K562 (cell line): ENCODE results near the gene DDX41. TPM values are rescaled to one million over a fixed set of nuclear protein-coding genes. Genes with fewer than 3 reads are reported as not detected.

Experiments used
- ATF7 ChIP-seq: fragments of 450-650 bp; IDR thresholded peaks from 2 replicates; pipeline ENCODE4 v1.7.1; 2014; ENCODE audit warnings: mild to moderate bottlenecking, moderate library complexity
- CBX8 ChIP-seq: fragments of 200-600 bp; sonication (generic); IDR thresholded peaks from 2 replicates; pipeline ENCODE4 v1.6.1; 2012; ENCODE audit warnings: borderline replicate concordance, mixed run types, low read depth, mild to moderate bottlenecking, moderate library complexity, mixed read lengths, low read length, control low read depth, inconsistent platforms; ENCODE audit not compliant: poor library complexity, severe bottlenecking; ENCODE audit errors: extremely low read depth
- CEBPG ChIP-seq, 3 experiments: fragments of 200-800 bp in 1 of 3; sonication (Bioruptor generic) in 1 of 3; sonication (generic) in 1 of 3; formaldehyde crosslinking in 1 of 3; IDR thresholded peaks in 2 of 3; conservative IDR thresholded peaks in 1 of 3; 2 replicates each; pipeline versions ENCODE4 v1.6.1 to v1.8.0; 2016 to 2022; ENCODE audit warnings: missing compliant biosample characterization in 2 of 3, missing genetic modification characterization in 2 of 3, mild to moderate bottlenecking in 1 of 3, missing genetic modification reagents in 1 of 3
- CUX1 ChIP-seq: fragments of 200-800 bp; sonication (Bioruptor generic); IDR thresholded peaks from 2 replicates; pipeline ENCODE4 v1.6.1; 2016; ENCODE audit warnings: missing genetic modification characterization, missing compliant biosample characterization
- ELF2 ChIP-seq: fragments of 250-450 bp; sonication (Bioruptor Pico); IDR thresholded peaks from 2 replicates; pipeline ENCODE4 v1.5.0; 2021; ENCODE audit warnings: mild to moderate bottlenecking
- FOXA1 ChIP-seq: fragments of 450-650 bp; IDR thresholded peaks from 2 replicates; pipeline ENCODE4 v1.6.1; 2016; ENCODE audit warnings: mild to moderate bottlenecking, borderline replicate concordance
- FOXK2 ChIP-seq, 2 experiments: fragments of 450-650 bp; IDR thresholded peaks in 1 of 2; conservative IDR thresholded peaks in 1 of 2; 2 replicates each; pipeline ENCODE4 v1.6.1; 2016; ENCODE audit warnings: low read depth in 2 of 2, mild to moderate bottlenecking in 1 of 2
- ILF3 ChIP-seq: fragments of 450-650 bp; IDR thresholded peaks from 2 replicates; pipeline ENCODE4 v1.6.1; 2018; ENCODE audit warnings: antibody characterized with exemption, mild to moderate bottlenecking, moderate library complexity, borderline replicate concordance
- MBD2 ChIP-seq: sonication (generic); IDR thresholded peaks from 2 replicates; pipeline ENCODE4 v1.6.1; 2016; ENCODE audit warnings: low read depth, borderline replicate concordance
- MEF2D ChIP-seq: conservative IDR thresholded peaks from 2 replicates; pipeline ENCODE4 v1.6.1; 2016; ENCODE audit warnings: low read depth, missing genetic modification characterization, missing compliant biosample characterization
- RBM17 ChIP-seq: fragments of 200-400 bp; formaldehyde crosslinking; IDR thresholded peaks from 2 replicates; pipeline ENCODE4 v1.6.1; 2017; ENCODE audit warnings: low read depth, mild to moderate bottlenecking, low read length, borderline replicate concordance
- RBM22 ChIP-seq: fragments of 200-400 bp; formaldehyde crosslinking; IDR thresholded peaks from 2 replicates; pipeline ENCODE4 v1.6.1; 2018; ENCODE audit warnings: low read length, low read depth; ENCODE audit not compliant: poor library complexity, severe bottlenecking
- SRSF9 ChIP-seq: fragments of 200-400 bp; formaldehyde crosslinking; IDR thresholded peaks from 2 replicates; pipeline ENCODE4 v1.6.1; 2017; ENCODE audit warnings: low read depth, low read length, borderline replicate concordance
- TEAD2 ChIP-seq: fragments of 450-650 bp; IDR thresholded peaks from 2 replicates; pipeline ENCODE4 v1.6.1; 2016; ENCODE audit warnings: missing genetic modification characterization, control low read depth, missing compliant biosample characterization
- ZC3H4 ChIP-seq: sonication (generic); formaldehyde crosslinking; IDR thresholded peaks from 2 replicates; pipeline ENCODE4 v1.9.0; 2021; ENCODE audit warnings: missing genetic modification reagents, borderline replicate concordance
- ZC3H8 ChIP-seq: fragments of 450-650 bp; IDR thresholded peaks from 2 replicates; pipeline ENCODE4 v1.6.1; 2017
- polyA plus RNA-seq, 8 experiments: library from polyadenylated mRNA; depleted of rRNA in 4 of 8; stranded (reverse) in 5 of 8; unstranded in 3 of 8; fragments of >200 nt; fragmentation: Nextera tagmentation in 2 of 8; fragmentation: Illumina TruSeq in 1 of 8; extraction: Ambion mirVana in 2 of 8; extraction: Trizol in 1 of 8; gene quantifications; 2 replicates each; pipeline versions ENCODE4 v1.2.1 to v1.2.3, GENCODE V29; 2011 to 2014; ENCODE audit warnings: inconsistent platforms in 1 of 8, missing spikeins in 1 of 8
- total RNA-seq, 7 experiments: library from RNA; depleted of rRNA in 6 of 7; stranded (reverse); fragments of >200 nt in 6 of 7; fragmentation: Illumina TruSeq in 2 of 7; extraction: Trizol in 2 of 7; gene quantifications; 2 replicates each; pipeline versions ENCODE4 v1.2.1 to v1.2.3, GENCODE V29; 2011 to 2021; ENCODE audit warnings: low replicate concordance in 1 of 7
- TF ChIP-seq, protein P1 (sequence below): fragments of 450-650 bp; IDR thresholded peaks from 2 replicates; pipeline ENCODE4 v1.6.1; 2018; ENCODE audit not compliant: partially characterized antibody

Gene DDX41
- total and polyA plus RNA-seq, 9 of the 15 experiments (the other 6 are each of a cell fraction or from before 2014, with no cell fraction given): 38.2 to 284 (median 116) TPM

DNA sequence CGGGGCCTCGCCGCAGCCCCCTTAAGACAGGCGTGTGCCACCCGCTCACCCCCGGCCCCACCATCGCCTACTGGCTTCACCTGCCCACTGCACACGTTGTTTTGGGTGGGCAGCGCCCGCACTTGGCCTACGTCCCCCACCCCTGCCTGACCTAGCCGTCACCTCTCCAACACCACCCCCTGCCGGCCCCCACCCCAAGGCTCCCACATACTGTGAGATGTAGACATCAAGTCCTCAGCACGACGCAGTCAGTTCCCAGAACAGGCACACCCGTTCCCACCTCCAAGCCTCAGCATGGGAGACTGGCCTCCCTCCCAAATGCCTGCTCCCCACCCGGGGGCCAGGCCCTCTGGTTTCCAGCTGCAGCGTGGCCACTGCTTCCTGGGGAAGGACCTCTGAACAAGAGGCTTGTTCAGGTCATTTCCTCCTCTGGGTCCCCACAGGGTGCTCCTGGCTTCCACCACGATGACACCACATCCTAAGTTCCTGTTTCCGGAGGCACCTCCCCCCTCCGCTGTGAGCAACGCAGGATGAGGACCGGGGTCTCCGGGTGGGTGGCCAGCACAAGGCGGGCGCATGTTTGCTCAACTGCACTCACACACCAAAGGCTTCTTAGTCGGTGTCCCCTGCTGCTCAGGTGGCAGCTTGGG, 54.6 kb downstream of the DDX41 start (continued):
- TF ChIP-seq CBX8: no peak
- TF ChIP-seq CEBPG (CRISPR knock-in tag; IDR thresholded peaks at IDR 0.05): no peak
- TF ChIP-seq CEBPG (tag; conservative IDR thresholded peaks at IDR 0.05 in 1 of 2, IDR thresholded peaks at IDR 0.05 in 1 of 2): no peak
- no peak for TF ChIP-seq FOXA1
- TF ChIP-seq SRSF9: no peak
- TF ChIP-seq MBD2: no peak
- TF ChIP-seq RBM17: no peak
- no peak for TF ChIP-seq ILF3
- TF ChIP-seq RBM22: no peak
- no peak for TF ChIP-seq FOXK2 (conservative IDR thresholded peaks at IDR 0.05 in 1 of 2, IDR thresholded peaks at IDR 0.05 in 1 of 2; ENCODE audit: low read depth in 2 of 2)
- no peak for TF ChIP-seq TEAD2 (tag)
- TF ChIP-seq ELF2 (CRISPR knock-in tag): no peak
- no peak for TF ChIP-seq MEF2D (tag)
- no peak for TF ChIP-seq CUX1
- no peak for TF ChIP-seq ZC3H4 (CRISPR knock-in tag)
- TF ChIP-seq, protein P1, sequence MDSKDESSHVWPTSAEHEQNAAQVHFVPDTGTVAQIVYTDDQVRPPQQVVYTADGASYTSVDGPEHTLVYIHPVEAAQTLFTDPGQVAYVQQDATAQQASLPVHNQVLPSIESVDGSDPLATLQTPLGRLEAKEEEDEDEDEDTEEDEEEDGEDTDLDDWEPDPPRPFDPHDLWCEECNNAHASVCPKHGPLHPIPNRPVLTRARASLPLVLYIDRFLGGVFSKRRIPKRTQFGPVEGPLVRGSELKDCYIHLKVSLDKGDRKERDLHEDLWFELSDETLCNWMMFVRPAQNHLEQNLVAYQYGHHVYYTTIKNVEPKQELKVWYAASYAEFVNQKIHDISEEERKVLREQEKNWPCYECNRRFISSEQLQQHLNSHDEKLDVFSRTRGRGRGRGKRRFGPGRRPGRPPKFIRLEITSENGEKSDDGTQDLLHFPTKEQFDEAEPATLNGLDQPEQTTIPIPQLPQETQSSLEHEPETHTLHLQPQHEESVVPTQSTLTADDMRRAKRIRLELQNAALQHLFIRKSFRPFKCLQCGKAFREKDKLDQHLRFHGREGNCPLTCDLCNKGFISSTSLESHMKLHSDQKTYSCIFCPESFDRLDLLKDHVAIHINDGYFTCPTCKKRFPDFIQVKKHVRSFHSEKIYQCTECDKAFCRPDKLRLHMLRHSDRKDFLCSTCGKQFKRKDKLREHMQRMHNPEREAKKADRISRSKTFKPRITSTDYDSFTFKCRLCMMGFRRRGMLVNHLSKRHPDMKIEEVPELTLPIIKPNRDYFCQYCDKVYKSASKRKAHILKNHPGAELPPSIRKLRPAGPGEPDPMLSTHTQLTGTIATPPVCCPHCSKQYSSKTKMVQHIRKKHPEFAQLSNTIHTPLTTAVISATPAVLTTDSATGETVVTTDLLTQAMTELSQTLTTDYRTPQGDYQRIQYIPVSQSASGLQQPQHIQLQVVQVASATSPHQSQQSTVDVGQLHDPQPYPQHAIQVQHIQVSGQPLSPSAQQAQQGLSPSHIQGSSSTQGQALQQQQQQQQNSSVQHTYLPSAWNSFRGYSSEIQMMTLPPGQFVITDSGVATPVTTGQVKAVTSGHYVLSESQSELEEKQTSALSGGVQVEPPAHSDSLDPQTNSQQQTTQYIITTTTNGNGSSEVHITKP: no peak
- no peak for TF ChIP-seq ZC3H8
- TF ChIP-seq ATF7: 0 out of 2 replicates have a peak, but pooled peaks have one; percentile 15
